Measurements from ENCODE around the gene SETD7.

DNA sequence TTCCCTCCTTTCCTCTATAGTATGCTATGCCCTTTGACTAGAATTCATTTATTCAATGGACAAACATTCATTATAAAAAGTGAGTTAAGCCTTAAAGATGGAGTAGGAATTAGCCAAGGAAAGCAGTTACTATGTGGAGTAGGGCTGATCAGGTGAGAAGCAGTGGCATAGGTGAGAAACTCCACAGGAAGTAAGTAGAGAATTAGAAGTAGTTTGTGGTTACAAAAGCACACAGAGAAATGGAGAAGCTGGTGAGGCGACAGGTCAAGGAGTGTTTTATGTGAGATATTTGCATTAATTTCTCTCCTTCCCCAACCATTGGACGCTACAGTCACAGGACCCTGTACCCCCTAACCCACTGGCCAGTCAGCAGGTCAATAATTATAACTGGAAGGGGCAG is 30.6 kb downstream of the SETD7 start:
- TF ChIP-seq EP300 (IDR thresholded peaks at IDR 0.05) = no peak
- TF ChIP-seq, protein P1, sequence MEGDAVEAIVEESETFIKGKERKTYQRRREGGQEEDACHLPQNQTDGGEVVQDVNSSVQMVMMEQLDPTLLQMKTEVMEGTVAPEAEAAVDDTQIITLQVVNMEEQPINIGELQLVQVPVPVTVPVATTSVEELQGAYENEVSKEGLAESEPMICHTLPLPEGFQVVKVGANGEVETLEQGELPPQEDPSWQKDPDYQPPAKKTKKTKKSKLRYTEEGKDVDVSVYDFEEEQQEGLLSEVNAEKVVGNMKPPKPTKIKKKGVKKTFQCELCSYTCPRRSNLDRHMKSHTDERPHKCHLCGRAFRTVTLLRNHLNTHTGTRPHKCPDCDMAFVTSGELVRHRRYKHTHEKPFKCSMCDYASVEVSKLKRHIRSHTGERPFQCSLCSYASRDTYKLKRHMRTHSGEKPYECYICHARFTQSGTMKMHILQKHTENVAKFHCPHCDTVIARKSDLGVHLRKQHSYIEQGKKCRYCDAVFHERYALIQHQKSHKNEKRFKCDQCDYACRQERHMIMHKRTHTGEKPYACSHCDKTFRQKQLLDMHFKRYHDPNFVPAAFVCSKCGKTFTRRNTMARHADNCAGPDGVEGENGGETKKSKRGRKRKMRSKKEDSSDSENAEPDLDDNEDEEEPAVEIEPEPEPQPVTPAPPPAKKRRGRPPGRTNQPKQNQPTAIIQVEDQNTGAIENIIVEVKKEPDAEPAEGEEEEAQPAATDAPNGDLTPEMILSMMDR (IDR thresholded peaks at IDR 0.05) = no peak

All from stomach (tissue), 4 donors.